ENCODE data around the gene NOL4L.

GRCh38 chr20:32485770-32486478, 99.2 kb downstream of the NOL4L start:
- TF ChIP-seq CTCF (IDR thresholded peaks at IDR 0.05; ENCODE audit: low read depth, low read length) = no peak
- no peak for TF ChIP-seq POLR2A (IDR thresholded peaks at IDR 0.05; ENCODE audit: extremely low read depth, insufficient read length)
- 0 out of 2 replicates have a peak, but pooled peaks have one; percentile 4 for TF ChIP-seq MYC (IDR thresholded peaks at IDR 0.05; ENCODE audit: low read depth, low read length)

All from NB4 (cell line).